ENCODE measurements around the gene AQP7.
"Not testable (repeated sequence)": the region's sequence is repeated elsewhere in the genome, so short reads cannot be mapped to it uniquely, and the experiment has no call there.

Gene AQP7

GRCh38 chr9:33433871-33434270, 31.5 kb upstream of the AQP7 start:
- no peak for DNase-seq (ENCODE audit: low read depth in 2 of 2)

- DNase-seq (ENCODE audit: low read depth in 2 of 2): no peak
Measured at GRCh38 chr9:33431420-33431819, 29.1 kb upstream of the AQP7 start.

DNA sequence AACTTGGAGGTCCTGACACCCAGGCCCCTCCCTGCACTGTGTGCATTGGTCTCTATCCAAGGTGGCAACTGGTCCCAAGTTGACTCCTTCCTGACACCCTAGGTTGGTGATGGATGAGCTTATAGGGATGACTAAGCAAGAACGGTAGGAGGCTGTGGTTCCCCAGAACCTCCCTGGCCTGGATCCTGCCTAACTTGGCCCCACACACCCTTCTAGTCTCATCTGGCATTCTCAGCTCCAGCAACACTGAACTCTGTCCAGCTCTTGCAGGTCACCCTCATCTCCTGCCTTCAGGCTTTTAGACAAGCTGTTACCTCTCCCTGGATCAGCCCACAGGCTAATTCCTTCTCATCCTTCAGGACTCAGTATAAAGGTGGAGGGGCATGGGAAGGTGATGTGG, 28.6 kb upstream of the AQP7 start:
- DNase-seq (ENCODE audit: low read depth in 2 of 2): no peak

DNA sequence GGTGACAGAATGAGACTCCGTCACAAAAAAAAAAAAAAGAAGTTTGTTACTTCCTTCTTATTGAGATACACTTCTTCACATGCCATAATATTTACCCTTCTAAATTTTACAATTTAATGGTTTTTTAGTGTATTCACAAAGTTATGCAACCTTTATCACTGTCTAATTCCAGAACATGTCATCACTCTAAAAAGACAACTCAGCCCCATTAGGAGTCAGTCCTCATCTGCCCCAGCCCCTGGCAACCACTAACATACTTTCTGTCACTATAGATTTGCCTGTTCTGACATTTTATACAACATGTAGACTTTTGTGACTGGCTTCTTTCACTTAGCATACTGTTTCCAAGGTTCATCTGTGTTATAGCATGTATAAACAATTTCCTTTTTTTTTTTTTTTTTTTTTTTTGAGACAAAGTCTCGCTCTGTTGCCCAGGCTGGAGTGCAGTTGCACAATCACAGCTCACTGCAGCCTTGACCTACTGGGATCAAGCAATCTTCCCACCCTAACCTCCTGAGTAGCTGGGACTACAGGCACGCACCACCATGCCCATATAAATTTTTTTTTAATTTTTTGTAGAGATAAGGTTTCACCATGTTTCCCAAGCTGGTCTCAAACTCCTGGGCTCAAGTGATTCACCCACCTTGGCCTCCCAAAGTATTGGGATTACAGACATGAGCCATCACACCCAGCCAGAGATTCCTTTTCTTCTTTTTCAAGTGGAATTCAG, 27.1 kb upstream of the AQP7 start:
- DNase-seq (ENCODE audit: low read depth in 2 of 2): no peak

DNA sequence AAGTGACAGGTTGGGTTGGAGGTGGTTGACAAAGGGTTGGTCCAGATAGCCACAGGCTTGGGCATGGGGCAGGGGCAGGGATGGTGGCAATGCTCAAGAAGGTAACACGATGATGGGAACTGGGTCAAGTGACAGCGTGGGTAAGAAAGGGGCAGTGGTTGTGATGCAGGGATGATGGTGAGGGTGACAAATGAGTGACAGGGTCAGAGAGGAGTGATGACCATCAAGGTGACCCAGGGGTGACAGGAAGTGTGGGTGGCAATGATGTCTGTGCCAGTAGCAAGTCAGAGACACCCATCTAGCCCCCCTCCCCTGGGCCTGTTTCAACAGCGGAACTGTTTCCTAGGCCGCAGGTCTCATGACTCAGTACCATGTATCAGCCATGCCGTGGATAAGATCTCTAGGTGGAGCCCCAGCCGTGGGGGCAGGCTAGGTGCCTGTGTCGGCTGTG, 24.5 kb upstream of the AQP7 start:
- no peak for DNase-seq (ENCODE audit: low read depth in 2 of 2)

DNA sequence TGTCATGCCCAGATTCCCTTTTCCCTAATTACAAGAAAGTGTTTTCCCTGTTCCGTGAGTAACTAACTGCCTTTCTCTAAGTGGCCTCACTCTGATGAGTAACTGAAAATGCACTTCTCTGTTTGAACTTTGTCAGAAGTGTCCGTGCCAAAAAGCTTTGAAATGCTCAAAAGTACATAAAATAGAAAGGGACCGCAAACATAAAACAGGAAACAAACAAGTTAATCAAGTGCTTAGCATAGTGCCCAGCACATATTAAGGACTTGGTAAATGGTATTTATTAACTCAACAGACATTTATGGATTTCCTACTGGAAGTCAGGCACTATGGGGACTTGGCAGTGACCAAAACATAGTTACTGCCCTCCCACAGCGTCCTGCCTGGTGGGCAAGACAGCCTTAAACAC, 22.8 kb upstream of the AQP7 start:
- no peak for DNase-seq (ENCODE audit: low read depth in 2 of 2)

GRCh38 chr9:33424492-33424891, 22.1 kb upstream of the AQP7 start:
- DNase-seq (ENCODE audit: low read depth in 2 of 2): not testable (repeated sequence)

GRCh38 chr9:33424043-33424442, 21.7 kb upstream of the AQP7 start:
- DNase-seq (ENCODE audit: low read depth in 2 of 2): not testable (repeated sequence)

DNA sequence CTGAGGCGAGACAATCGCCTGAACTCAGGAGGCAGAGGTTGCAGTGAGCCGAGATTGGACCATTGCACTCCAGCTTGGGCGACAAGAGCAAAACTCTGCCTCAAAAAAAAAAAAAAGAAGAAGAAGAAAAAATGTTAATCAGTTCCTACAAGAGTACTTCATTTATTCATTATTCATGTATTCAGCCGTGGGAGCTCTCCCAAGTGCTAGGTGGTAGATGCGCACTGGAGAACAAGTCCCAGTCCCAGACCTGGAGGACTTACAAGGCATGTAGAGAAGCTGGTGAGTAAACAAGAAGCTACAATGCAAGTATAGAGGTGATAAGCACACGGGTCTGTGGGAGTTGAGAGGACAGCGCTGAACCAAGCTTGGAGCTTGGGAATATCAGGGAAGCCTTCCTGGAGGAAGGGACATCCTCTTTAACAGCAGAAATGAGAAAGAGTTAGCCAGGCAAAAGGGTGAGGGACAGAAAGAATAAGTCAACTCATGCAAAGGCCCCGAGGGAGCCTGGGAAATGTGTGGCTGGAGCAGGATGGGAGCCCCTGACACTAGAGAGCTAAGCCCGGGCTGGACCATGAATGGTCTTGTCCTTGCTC, 17.4 kb upstream of the AQP7 start:
- DNase-seq (ENCODE audit: low read depth in 2 of 2): no peak

- DNase-seq (ENCODE audit: low read depth in 2 of 2): no peak
Measured at GRCh38 chr9:33418090-33418489, 15.7 kb upstream of the AQP7 start.

GRCh38 chr9:33416996-33417395, 14.6 kb upstream of the AQP7 start:
- no peak for DNase-seq (ENCODE audit: low read depth in 2 of 2)

- no peak for DNase-seq (ENCODE audit: low read depth in 2 of 2)
Measured at GRCh38 chr9:33415501-33416038, 13.2 kb upstream of the AQP7 start.

- DNase-seq (ENCODE audit: low read depth in 2 of 2): no peak
Measured at GRCh38 chr9:33414889-33415500, 12.6 kb upstream of the AQP7 start.

DNA sequence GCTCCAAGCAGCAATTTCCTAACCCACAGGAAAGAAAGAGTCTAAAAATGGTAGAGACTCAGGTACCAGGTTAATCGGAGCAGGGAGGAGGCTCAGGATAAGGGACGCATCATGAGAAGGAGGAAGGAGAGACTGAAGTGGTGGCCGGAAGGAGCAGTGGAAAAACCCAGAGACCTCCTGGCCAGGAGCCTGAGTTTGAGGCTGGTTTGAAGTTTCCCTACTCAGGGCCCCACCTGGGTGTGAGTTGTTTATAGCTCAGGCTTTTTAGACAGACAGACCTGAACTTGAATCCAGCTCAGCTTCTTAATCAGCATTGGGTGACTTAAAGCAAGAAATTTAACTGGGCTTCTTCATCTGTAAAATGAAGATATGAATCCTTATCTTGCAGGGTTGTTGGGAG, 11.9 kb upstream of the AQP7 start:
- DNase-seq (ENCODE audit: low read depth in 2 of 2): no peak

- no peak for DNase-seq (ENCODE audit: low read depth in 2 of 2)
Measured at GRCh38 chr9:33408087-33408486, 5.7 kb upstream of the AQP7 start.

- no peak for DNase-seq (ENCODE audit: low read depth in 2 of 2)
Measured at GRCh38 chr9:33407061-33407460, 4.7 kb upstream of the AQP7 start.

DNA sequence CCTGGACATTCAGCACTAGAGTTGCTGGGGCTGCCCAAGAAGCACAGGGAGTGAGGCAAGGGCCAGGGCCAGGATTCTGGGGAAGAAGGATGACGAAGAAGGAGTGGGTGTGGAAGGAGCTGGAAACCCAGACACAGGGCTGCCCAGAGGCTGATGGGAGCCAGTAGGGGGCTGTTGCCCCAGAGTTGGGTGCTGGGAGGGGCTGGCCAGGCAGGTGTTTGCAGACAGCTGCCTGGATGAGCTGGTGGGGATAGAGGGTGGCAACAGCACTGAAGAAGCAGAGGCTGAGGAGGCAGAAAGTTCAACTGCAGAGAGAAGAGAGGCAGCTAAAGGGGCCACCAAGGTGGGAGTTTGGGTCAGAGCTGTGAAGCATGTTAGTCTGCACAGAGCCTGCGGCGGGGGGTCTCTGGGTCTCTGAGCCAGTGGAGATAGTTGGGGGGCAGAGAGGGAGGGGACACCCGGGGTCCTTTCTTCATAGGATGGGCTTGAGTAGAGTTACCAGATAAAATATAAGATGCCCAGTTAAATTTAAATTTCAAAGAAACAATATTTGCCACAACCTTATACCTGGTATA, 2.5 kb upstream of the AQP7 start:
- DNase-seq (ENCODE audit: low read depth in 2 of 2): no peak

DNA sequence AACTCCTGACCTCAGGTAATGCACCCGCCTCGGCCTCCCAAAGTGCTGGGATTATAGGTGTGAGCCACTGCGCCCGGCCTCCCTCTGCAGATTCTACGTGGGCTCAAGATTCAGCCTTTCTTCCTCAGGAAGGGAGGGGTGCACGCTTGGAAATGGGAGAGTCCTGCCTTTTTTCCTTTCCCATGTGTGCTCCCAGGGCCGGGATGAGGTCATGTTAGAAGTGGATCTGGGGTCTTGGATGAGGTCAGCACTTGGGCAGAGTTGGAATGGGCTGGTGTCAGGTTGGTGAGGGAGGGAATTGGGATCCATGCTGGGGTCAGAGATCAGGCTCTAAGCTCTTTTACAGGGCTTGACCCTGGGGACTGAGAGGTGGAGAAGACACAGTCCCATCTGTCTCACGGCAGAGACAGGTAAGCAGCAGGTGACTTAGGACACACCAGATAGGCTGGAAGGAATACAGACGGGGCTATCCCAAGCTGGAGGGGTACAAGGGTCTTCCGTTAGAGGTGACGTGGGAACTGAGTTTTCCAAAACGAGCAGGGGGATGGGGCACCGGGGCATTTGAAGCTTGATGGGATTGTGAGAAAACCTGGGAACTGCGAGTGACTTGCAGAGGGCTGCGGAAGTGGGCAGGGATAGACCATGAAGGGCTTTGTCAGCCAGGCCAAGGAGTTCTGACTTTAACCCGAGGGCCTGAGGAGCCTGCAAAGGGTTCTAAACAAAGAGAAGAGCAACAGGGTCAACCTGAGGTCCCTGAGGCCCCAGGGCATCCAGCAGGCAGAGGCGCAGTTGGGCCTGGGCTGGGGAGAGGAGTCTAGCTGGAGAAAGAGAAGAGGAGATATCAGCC, 1.8 kb upstream of the AQP7 start:
- DNase-seq (ENCODE audit: low read depth in 2 of 2): no peak

DNA sequence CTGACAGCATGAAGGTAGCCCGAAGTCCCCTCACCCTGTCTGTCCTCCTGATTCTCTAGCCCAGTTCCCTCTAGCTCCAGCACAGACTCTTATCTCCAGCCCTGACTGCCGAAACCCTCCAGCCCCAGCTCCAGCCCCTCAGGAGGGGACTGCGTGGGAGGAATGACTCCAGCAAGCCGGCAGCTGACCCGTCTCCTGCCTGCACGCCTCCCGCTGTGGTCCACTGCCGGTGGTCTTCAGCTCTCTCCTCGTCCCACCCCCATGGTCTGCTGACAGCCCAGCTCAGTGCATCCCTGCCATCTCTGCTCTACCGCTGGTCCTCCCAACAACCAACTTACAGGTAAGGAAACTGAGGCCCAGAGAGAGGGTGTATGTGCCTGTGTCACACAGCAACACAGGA, 559 bp downstream of the AQP7 start:
- not testable (repeated sequence) for DNase-seq (ENCODE audit: low read depth in 2 of 2)

DNA sequence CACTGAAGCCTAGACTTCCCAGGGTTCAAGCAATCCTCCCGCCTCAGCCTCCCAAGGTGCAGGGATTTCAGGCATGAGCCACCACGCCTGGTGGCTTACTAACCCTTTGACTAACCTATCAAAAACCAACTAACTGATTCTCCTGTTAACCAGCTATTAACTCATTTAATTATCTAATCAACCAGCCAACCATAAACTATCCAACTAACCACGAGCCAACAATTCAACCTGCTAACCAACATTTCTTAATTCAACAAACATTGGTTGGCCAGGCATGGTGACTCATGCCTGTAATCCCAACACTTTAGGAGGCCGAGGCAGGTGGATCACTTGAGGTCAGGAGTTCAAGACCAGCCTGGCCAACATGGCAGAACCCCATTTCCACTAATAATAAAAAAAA, 3.3 kb downstream of the AQP7 start:
- not testable (repeated sequence) for DNase-seq (ENCODE audit: low read depth in 2 of 2)

DNA sequence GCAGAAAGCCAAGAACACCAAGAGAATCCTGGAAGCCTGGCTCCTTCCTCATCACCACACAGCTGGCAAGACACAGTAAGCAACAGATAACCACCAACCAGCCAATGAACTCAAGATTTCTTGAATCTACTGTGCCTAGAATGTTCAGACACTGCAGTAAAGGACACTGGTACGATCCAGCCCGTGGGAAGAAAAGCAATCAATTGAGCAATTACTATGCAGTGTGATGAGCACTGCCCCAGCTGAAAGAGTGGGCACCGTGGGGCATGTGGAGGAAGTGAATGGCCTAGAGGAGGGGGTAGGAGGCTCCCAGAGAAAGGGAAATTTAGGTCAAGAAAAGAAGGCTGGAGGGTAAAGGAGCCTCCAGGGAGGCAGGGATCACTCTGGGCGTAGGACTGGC, 4.6 kb downstream of the AQP7 start:
- not testable (repeated sequence) for DNase-seq (ENCODE audit: low read depth in 2 of 2)
